GM23338 (cell line): ENCODE measurements around the gene IDH2. TPM values are rescaled to one million over a fixed set of nuclear protein-coding genes. Genes with fewer than 3 reads are reported as not detected.

Experiments
- ATAC-seq: fragments of 200-7000 bp; cut with Tn5 transposase; 3 replicates; pipeline ENCODE4 v1.9.1; 2020
- DNase-seq: peaks from one replicate; pipeline ENCODE4 v3.0.0-alpha.2; 2015; ENCODE audit warnings: low spot score
- H2AFZ ChIP-seq: fragments of 200-600 bp; sonication (generic); 2 replicates; pipeline ENCODE4 v1.8.0; 2016; ENCODE audit warnings: antibody characterized with exemption, mild to moderate bottlenecking, moderate library complexity
- H3F3A ChIP-seq: fragments of 200-600 bp; sonication (generic); replicated peaks from 2 replicates; pipeline ENCODE4 v1.8.0; 2017; ENCODE audit warnings: antibody characterized with exemption, mixed run types, low read depth
- H3K27ac ChIP-seq: fragments of 200-600 bp; sonication (generic); 2 replicates; pipeline ENCODE4 v1.6.1; 2016; ENCODE audit warnings: low read depth
- H3K27me3 ChIP-seq: fragments of 200-600 bp; sonication (generic); 2 replicates; pipeline ENCODE4 v1.8.0; 2016; ENCODE audit warnings: mild to moderate bottlenecking, mixed run types, moderate library complexity; ENCODE audit not compliant: insufficient read depth
- H3K36me3 ChIP-seq: fragments of 200-600 bp; sonication (generic); 2 replicates; pipeline ENCODE4 v1.8.0; 2016; ENCODE audit warnings: mild to moderate bottlenecking; ENCODE audit not compliant: insufficient read depth
- H3K4me1 ChIP-seq: fragments of 200-600 bp; sonication (generic); 2 replicates; pipeline ENCODE4 v1.8.0; 2016; ENCODE audit warnings: mild to moderate bottlenecking, moderate library complexity; ENCODE audit not compliant: insufficient read depth
- H3K4me2 ChIP-seq: fragments of 200-600 bp; sonication (generic); 2 replicates; pipeline ENCODE4 v1.7.1; 2017; ENCODE audit warnings: mixed run types
- H3K4me3 ChIP-seq: fragments of 200-600 bp; sonication (generic); 2 replicates; pipeline ENCODE4 v1.6.1; 2016; ENCODE audit warnings: mixed run types
- H3K79me2 ChIP-seq: fragments of 200-600 bp; sonication (generic); replicated peaks from 2 replicates; pipeline ENCODE4 v1.8.0; 2017; ENCODE audit warnings: mild to moderate bottlenecking; ENCODE audit not compliant: insufficient read depth
- H3K9me2 ChIP-seq: fragments of 200-600 bp; sonication (generic); 2 replicates; pipeline ENCODE4 v1.8.0; 2017; ENCODE audit not compliant: insufficient read depth
- H4K20me1 ChIP-seq: fragments of 200-600 bp; sonication (generic); replicated peaks from 2 replicates; pipeline ENCODE4 v1.8.0; 2017; ENCODE audit warnings: mild to moderate bottlenecking; ENCODE audit not compliant: insufficient read depth
- H3K27ac Mint-ChIP-seq: 2 replicates; pipeline ENCODE4 v1.8.0; 2020; ENCODE audit warnings: inconsistent platforms, mild to moderate bottlenecking, moderate library complexity, mixed read lengths
- H3K27me3 Mint-ChIP-seq: 3 replicates; pipeline ENCODE4 v1.8.0; 2022; ENCODE audit warnings: low read depth, mild to moderate bottlenecking, moderate library complexity, mixed read lengths, inconsistent platforms; ENCODE audit not compliant: insufficient read depth, poor library complexity
- H3K36me3 Mint-ChIP-seq: 3 replicates; pipeline ENCODE4 v1.8.0; 2021; ENCODE audit warnings: low read depth, mild to moderate bottlenecking, inconsistent platforms, moderate library complexity, mixed read lengths
- H3K4me1 Mint-ChIP-seq: 3 replicates; pipeline ENCODE4 v1.8.0; 2020; ENCODE audit warnings: mild to moderate bottlenecking, inconsistent platforms, mixed read lengths
- H3K4me3 Mint-ChIP-seq: 3 replicates; pipeline ENCODE4 v1.8.0; 2021; ENCODE audit warnings: moderate library complexity, mild to moderate bottlenecking, inconsistent platforms, mixed read lengths
- H3K9me3 Mint-ChIP-seq: 3 replicates; pipeline ENCODE4 v1.8.0; 2020; ENCODE audit warnings: moderate library complexity, mild to moderate bottlenecking, inconsistent platforms, mixed read lengths
- EZH2phosphoT487 ChIP-seq: fragments of 200-600 bp; sonication (generic); IDR thresholded peaks from one replicate; pipeline ENCODE4 v1.8.1; 2018; ENCODE audit warnings: antibody characterized with exemption; ENCODE audit not compliant: unreplicated experiment
- JUNB ChIP-seq: IDR thresholded peaks from one replicate; pipeline ENCODE4 v1.6.1; 2016; ENCODE audit warnings: antibody characterized with exemption; ENCODE audit not compliant: unreplicated experiment
- POLR2AphosphoS5 ChIP-seq: IDR thresholded peaks from 2 replicates; pipeline ENCODE4 v1.6.1; 2016; ENCODE audit warnings: antibody characterized with exemption, low read depth
- REST ChIP-seq: IDR thresholded peaks from one replicate; pipeline ENCODE4 v1.6.1; 2018; ENCODE audit warnings: antibody characterized with exemption; ENCODE audit not compliant: unreplicated experiment
- STAT1 ChIP-seq: IDR thresholded peaks from one replicate; pipeline ENCODE4 v1.6.1; 2016; ENCODE audit warnings: antibody characterized with exemption; ENCODE audit not compliant: unreplicated experiment
- polyA plus RNA-seq: library from polyadenylated mRNA; unstranded; fragments of >200 nt; fragmentation: Nextera tagmentation; extraction: Ambion mirVana; gene quantifications from 2 replicates; pipeline ENCODE4 v1.2.1, GENCODE V29; 2016
- total RNA-seq: library from RNA; depleted of rRNA; stranded (reverse); fragments of >200 nt; shearing (Covaris generic); gene quantifications from 2 replicates; pipeline ENCODE4 v1.2.3, GENCODE V29; 2014
- TF ChIP-seq, protein P1 (sequence below): fragments of 250-450 bp; sonication (Bioruptor Pico); IDR thresholded peaks from 2 replicates; pipeline ENCODE4 v1.5.0; 2020; ENCODE audit warnings: mild to moderate bottlenecking, moderate library complexity
- TF ChIP-seq, protein P2 (sequence below), 2 experiments: fragments of 200-600 bp in 1 of 2; sonication (generic) in 1 of 2; conservative IDR thresholded peaks; 2 replicates each; pipeline versions ENCODE4 v1.5.1 to v1.6.1; 2016 to 2017; ENCODE audit warnings: antibody characterized with exemption in 2 of 2, low read depth in 2 of 2, mild to moderate bottlenecking in 2 of 2, moderate library complexity in 1 of 2

Gene IDH2
- total and polyA plus RNA-seq, 2 experiments from 2014 or later = 54.9 to 64.0 TPM

DNA sequence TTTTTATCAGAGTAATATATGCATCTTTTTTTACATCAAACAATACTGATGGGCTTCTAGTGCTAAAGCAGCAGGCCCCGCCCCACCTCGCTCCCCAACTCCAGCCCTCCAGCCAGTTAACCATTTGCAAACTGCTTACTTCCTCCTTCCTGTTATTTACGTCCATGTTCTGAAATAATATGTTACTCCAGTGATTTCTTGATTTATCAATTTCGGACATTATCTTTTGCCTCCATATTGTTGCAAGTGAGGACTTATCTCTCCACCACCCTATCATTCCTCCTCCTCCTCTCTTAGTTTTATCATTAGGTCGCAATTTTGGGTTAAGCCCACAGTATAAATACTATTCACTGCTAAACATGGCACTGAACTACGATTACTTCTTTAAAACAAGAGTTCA, 61.6 kb downstream of the IDH2 start (continued):
- TF ChIP-seq, protein P1, sequence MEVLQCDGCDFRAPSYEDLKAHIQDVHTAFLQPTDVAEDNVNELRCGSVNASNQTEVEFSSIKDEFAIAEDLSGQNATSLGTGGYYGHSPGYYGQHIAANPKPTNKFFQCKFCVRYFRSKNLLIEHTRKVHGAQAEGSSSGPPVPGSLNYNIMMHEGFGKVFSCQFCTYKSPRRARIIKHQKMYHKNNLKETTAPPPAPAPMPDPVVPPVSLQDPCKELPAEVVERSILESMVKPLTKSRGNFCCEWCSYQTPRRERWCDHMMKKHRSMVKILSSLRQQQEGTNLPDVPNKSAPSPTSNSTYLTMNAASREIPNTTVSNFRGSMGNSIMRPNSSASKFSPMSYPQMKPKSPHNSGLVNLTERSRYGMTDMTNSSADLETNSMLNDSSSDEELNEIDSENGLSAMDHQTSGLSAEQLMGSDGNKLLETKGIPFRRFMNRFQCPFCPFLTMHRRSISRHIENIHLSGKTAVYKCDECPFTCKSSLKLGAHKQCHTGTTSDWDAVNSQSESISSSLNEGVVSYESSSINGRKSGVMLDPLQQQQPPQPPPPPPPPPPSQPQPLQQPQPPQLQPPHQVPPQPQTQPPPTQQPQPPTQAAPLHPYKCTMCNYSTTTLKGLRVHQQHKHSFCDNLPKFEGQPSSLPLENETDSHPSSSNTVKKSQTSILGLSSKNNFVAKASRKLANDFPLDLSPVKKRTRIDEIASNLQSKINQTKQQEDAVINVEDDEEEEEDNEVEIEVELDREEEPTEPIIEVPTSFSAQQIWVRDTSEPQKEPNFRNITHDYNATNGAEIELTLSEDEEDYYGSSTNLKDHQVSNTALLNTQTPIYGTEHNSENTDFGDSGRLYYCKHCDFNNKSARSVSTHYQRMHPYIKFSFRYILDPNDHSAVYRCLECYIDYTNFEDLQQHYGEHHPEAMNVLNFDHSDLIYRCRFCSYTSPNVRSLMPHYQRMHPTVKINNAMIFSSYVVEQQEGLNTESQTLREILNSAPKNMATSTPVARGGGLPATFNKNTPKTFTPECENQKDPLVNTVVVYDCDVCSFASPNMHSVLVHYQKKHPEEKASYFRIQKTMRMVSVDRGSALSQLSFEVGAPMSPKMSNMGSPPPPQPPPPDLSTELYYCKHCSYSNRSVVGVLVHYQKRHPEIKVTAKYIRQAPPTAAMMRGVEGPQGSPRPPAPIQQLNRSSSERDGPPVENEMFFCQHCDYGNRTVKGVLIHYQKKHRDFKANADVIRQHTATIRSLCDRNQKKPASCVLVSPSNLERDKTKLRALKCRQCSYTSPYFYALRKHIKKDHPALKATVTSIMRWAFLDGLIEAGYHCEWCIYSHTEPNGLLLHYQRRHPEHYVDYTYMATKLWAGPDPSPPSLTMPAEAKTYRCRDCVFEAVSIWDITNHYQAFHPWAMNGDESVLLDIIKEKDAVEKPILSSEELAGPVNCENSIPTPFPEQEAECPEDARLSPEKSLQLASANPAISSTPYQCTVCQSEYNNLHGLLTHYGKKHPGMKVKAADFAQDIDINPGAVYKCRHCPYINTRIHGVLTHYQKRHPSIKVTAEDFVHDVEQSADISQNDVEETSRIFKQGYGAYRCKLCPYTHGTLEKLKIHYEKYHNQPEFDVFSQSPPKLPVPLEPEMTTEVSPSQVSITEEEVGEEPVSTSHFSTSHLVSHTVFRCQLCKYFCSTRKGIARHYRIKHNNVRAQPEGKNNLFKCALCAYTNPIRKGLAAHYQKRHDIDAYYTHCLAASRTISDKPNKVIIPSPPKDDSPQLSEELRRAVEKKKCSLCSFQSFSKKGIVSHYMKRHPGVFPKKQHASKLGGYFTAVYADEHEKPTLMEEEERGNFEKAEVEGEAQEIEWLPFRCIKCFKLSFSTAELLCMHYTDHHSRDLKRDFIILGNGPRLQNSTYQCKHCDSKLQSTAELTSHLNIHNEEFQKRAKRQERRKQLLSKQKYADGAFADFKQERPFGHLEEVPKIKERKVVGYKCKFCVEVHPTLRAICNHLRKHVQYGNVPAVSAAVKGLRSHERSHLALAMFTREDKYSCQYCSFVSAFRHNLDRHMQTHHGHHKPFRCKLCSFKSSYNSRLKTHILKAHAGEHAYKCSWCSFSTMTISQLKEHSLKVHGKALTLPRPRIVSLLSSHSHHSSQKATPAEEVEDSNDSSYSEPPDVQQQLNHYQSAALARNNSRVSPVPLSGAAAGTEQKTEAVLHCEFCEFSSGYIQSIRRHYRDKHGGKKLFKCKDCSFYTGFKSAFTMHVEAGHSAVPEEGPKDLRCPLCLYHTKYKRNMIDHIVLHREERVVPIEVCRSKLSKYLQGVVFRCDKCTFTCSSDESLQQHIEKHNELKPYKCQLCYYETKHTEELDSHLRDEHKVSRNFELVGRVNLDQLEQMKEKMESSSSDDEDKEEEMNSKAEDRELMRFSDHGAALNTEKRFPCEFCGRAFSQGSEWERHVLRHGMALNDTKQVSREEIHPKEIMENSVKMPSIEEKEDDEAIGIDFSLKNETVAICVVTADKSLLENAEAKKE = no peak
- TF ChIP-seq JUNB (no peak), STAT1 (no peak)
- TF ChIP-seq, protein P2, sequence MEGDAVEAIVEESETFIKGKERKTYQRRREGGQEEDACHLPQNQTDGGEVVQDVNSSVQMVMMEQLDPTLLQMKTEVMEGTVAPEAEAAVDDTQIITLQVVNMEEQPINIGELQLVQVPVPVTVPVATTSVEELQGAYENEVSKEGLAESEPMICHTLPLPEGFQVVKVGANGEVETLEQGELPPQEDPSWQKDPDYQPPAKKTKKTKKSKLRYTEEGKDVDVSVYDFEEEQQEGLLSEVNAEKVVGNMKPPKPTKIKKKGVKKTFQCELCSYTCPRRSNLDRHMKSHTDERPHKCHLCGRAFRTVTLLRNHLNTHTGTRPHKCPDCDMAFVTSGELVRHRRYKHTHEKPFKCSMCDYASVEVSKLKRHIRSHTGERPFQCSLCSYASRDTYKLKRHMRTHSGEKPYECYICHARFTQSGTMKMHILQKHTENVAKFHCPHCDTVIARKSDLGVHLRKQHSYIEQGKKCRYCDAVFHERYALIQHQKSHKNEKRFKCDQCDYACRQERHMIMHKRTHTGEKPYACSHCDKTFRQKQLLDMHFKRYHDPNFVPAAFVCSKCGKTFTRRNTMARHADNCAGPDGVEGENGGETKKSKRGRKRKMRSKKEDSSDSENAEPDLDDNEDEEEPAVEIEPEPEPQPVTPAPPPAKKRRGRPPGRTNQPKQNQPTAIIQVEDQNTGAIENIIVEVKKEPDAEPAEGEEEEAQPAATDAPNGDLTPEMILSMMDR (conservative IDR thresholded peaks at IDR 0.05; ENCODE audit: low read depth in 2 of 2) = no peak

DNA sequence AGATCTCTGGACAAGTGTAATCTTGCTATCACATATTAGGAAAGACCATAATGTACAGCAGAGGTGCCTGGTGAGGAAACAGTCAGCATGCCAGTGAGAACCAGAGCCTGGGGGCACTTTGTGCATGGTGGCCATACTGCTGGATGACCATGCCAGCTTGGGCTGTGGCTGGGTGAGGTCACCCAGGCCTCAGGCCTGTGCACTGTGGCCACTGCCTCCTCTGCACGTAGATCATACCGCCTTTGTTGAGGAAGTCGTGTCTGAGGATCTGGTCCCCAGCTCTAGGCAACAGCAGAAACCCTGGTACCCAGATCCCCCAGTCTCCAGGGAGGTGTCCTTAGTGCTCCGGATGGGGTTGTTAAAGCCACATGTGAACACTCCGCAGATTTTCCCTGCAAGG, 62.3 kb downstream of the IDH2 start:
- DNase-seq (no peak), ATAC-seq (no peak)
- Histone ChIP-seq H3F3A (no peaks in the 10 kb centered on the region), H3K4me2 (no peak overlapping the region; the same call in 1 of the 2 replicates), H3K4me1 (no peaks in the 10 kb centered on the region; the same call in 1 of the 2 replicates), H2AFZ (no peak overlapping the region), H3K27ac (no peak overlapping the region), H3K4me3 (no peak overlapping the region), H3K79me2 (peaks cover 6% of the 10 kb centered on the region; the same call in 1 of the 2 replicates), H3K9me2 (no peaks in the 10 kb centered on the region), H4K20me1 (no peaks in the 10 kb centered on the region), H3K27me3 (no peaks in the 10 kb centered on the region), H3K36me3 (no peaks in the 10 kb centered on the region)
- Mint-ChIP-seq H3K9me3 (no peaks in the 10 kb centered on the region), H3K4me3 (no peak overlapping the region), H3K36me3 (no peaks in the 10 kb centered on the region; the same call in 2 of the 3 replicates), H3K4me1 (peaks cover 58% of the 10 kb centered on the region), H3K27ac (no peak overlapping the region; the same call in none of the 2 replicates), H3K27me3 (peaks cover 13% of the 10 kb centered on the region)
- TF ChIP-seq REST = no peak
- no peak for TF ChIP-seq POLR2AphosphoS5
- TF ChIP-seq EZH2phosphoT487 = no peak
